Measurements from ENCODE around the gene WNT2. TPM values are rescaled to one million over a fixed set of nuclear protein-coding genes. Genes with fewer than 3 reads are reported as not detected.

Gene WNT2
- total and polyA plus RNA-seq, 11 donors, result 0.09 to 1.2 (median 0.20) TPM; not detected in 3

DNA sequence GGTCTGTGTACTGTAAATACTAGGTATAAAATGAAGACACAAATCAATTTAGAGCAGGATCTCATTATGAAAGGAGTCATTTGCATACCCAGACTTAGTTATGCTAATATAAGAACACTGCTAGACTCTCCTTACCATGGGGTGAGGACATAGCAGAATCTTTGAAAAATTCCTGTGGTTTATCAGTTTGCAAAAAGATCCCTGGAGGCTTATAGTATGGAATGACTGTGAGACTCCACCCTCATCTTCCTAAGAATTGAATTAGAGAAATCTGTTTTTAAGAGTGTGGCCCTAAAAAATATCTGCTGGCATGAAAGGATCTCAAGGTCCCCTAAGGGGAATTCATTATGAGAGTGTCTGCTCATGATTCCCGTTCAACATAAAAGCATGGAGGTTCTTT, 63.2 kb downstream of the WNT2 start:
- TF ChIP-seq, protein P1, sequence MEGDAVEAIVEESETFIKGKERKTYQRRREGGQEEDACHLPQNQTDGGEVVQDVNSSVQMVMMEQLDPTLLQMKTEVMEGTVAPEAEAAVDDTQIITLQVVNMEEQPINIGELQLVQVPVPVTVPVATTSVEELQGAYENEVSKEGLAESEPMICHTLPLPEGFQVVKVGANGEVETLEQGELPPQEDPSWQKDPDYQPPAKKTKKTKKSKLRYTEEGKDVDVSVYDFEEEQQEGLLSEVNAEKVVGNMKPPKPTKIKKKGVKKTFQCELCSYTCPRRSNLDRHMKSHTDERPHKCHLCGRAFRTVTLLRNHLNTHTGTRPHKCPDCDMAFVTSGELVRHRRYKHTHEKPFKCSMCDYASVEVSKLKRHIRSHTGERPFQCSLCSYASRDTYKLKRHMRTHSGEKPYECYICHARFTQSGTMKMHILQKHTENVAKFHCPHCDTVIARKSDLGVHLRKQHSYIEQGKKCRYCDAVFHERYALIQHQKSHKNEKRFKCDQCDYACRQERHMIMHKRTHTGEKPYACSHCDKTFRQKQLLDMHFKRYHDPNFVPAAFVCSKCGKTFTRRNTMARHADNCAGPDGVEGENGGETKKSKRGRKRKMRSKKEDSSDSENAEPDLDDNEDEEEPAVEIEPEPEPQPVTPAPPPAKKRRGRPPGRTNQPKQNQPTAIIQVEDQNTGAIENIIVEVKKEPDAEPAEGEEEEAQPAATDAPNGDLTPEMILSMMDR (IDR thresholded peaks at IDR 0.05), result no peak
- TF ChIP-seq POLR2A (IDR thresholded peaks at IDR 0.05), result no peak
- no peak for ATAC-seq
- Histone ChIP-seq H3K9me3 (no peaks in the 10 kb centered on the region), H3K27ac (no peak overlapping the region), H3K4me3 (no peak overlapping the region), H3K4me1 (no peaks in the 10 kb centered on the region), H3K36me3 (no peaks in the 10 kb centered on the region), H3K27me3 (no peaks in the 10 kb centered on the region)
- 0 to 64% (median 36%) methylated on average over 1 of the region's 1 CpG for WGBS, 4 donors
- intact Hi-C loops (cut with DNase I), result no loop called here
- no peak for DNase-seq

DNA sequence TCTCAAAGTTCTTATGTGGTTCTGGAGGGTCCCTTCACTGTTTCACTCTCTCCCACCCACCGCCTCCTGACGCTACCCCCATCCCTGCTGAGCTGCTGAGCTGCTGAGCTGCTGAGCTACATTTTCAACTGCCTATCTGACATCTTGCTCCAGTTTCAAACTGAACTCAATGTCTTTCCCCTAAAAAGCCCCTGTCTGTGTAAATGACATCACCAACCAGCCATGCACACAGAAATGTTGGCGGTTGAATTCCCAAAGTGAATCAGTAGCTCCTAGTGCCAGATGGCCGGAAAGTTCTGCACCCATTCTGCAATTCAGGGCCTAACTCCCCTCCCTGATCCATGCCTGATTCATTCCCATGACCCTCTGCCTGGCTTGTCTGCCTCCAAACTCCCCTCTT, 71.2 kb downstream of the WNT2 start:
- Histone ChIP-seq H3K4me3 (no peak overlapping the region), H3K4me1 (no peaks in the 10 kb centered on the region), H3K9me3 (no peaks in the 10 kb centered on the region), H3K27ac (no peak overlapping the region), H3K36me3 (no peaks in the 10 kb centered on the region), H3K27me3 (peaks cover 0 to 6% (median 0%) of the 10 kb centered on the region in 9 donors)
- no peak for TF ChIP-seq POLR2A (IDR thresholded peaks at IDR 0.05)
- TF ChIP-seq, protein P1 (IDR thresholded peaks at IDR 0.05), result no peak
- intact Hi-C loops (cut with DNase I), result no loop called here
- DNase-seq (no peak), ATAC-seq (no peak)
- WGBS, 4 donors, result 78 to 88% (median 83%) methylated on average over 4 of the region's 4 CpGs

DNA sequence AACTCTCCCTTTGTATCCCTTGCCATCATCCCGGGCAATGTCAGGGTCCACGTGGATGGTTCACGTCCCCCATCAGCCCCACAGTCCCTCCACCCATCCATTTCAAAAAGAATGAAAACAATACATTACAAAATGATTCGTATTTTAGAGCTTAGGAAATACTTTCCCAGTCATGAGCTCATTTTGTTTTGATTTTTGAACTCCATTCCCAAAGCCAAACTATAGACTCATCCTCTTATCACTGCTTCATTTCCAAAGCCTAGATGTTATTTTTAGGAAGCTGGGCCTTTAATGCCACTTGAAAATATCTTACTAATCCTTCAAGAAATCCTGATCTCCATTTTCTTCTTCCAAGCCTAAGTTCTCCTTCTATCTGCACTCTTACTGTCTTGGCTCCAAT, 72.1 kb downstream of the WNT2 start:
- no peaks in the 10 kb centered on the region for H3K36me3 ChIP-seq
- WGBS, 4 donors, result 49 to 71% (median 58%) methylated on average over 4 of the region's 4 CpGs
- TF ChIP-seq, protein P1 (IDR thresholded peaks at IDR 0.05), result no peak
- TF ChIP-seq POLR2A (IDR thresholded peaks at IDR 0.05), result no peak
- H3K27ac ChIP-seq, result no peak overlapping the region
- peaks cover 0 to 3% (median 0%) of the 10 kb centered on the region in 12 donors for H3K9me3 ChIP-seq
- intact Hi-C loops (cut with DNase I), result no loop called here
- peaks cover 0 to 6% (median 0%) of the 10 kb centered on the region in 9 donors for H3K27me3 ChIP-seq
- DNase-seq, result no peak
- no peaks in the 10 kb centered on the region for H3K4me1 ChIP-seq
- ATAC-seq, result no peak
- H3K4me3 ChIP-seq, result no peak overlapping the region

DNA sequence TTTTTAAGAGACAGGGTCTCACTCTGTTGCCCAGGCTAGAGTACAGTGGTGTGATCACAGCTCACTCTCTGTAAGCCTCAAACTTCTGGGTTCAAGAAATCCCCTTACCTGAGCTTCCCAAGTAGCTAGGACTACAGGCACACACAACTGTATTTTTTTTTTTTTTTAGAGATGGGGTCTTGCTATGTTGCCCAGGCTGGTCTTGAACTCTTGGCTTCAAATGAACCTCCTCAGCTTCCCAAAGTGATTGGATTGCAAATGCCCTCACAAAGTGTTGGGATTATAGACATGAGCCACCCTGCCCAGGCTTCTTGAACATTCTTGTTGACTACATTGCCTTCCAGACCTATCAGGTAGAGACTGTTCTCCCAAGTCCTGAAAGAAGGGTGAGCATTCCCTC, 72.6 kb downstream of the WNT2 start:
- DNase-seq (no peak), ATAC-seq (no peak)
- peaks cover 0 to 6% (median 0%) of the 10 kb centered on the region in 9 donors for H3K27me3 ChIP-seq
- H3K9me3 ChIP-seq, result peaks cover 0 to 6% (median 0%) of the 10 kb centered on the region in 12 donors
- intact Hi-C loops (cut with DNase I), result no loop called here
- H3K27ac ChIP-seq, result no peak overlapping the region
- H3K4me1 ChIP-seq, result no peaks in the 10 kb centered on the region
- TF ChIP-seq, protein P1 (IDR thresholded peaks at IDR 0.05), result no peak
- TF ChIP-seq POLR2A (IDR thresholded peaks at IDR 0.05), result no peak
- no peaks in the 10 kb centered on the region for H3K36me3 ChIP-seq
- H3K4me3 ChIP-seq, result no peak overlapping the region
